Psoas muscle (tissue), 8 donors: ENCODE data around the gene KRT86. TPM values are rescaled to one million over a fixed set of nuclear protein-coding genes. Genes with fewer than 3 reads are reported as not detected.

Experiments
- ATAC-seq, 4 donors: fragments of 200-7000 bp; cut with Tn5 transposase; one replicate each; pipeline ENCODE4 v1.9.1; 2020; ENCODE audit warnings: moderate library complexity in 3 of 4, mild to moderate bottlenecking in 2 of 4
- DNase-seq, 2 donors: peaks; one replicate each; pipeline ENCODE4 v3.0.0-alpha.2; 2020
- H3K27ac ChIP-seq: fragments of 200-600 bp; one replicate; pipeline ENCODE4 v1.8.0; 2022
- H3K27me3 ChIP-seq, 3 donors: fragments of 200-600 bp in 1 of 3; one replicate each; pipeline versions ENCODE4 v1.6.1 to v1.8.0; 2013 to 2022; ENCODE audit warnings: low read length in 2 of 3, mild to moderate bottlenecking in 2 of 3, moderate library complexity in 1 of 3; ENCODE audit not compliant: insufficient read depth in 3 of 3
- H3K36me3 ChIP-seq, 2 donors: fragments of 200-600 bp in 1 of 2; one replicate each; pipeline versions ENCODE4 v1.6.1 to v1.8.0; 2013 to 2022; ENCODE audit warnings: low read depth in 1 of 2, mild to moderate bottlenecking in 1 of 2, moderate library complexity in 1 of 2; ENCODE audit not compliant: insufficient read depth in 1 of 2
- H3K4me1 ChIP-seq: fragments of 200-600 bp; one replicate; pipeline ENCODE4 v1.8.0; 2022
- H3K4me3 ChIP-seq: fragments of 200-600 bp; one replicate; pipeline ENCODE4 v1.8.0; 2022; ENCODE audit warnings: mild to moderate bottlenecking
- H3K9me3 ChIP-seq: fragments of 200-600 bp; one replicate; pipeline ENCODE4 v1.8.0; 2022
- CTCF ChIP-seq: fragments of 200-600 bp; IDR thresholded peaks from one replicate; pipeline ENCODE4 v1.8.0; 2022; ENCODE audit warnings: antibody characterized with exemption
- WGBS, 3 donors: extraction: QIAGEN DNeasy Blood & Tissue Kit; methylation state at CpG; one replicate each; pipeline versions ENCODE4 v1.1.6 to v1.1.7; 2013; 5-methylcytosine and 5-hydroxymethylcytosine counted together
- intact Hi-C, 2 donors: fragments of 100-400 bp; cut with DNase I; formaldehyde crosslinking; loops; one replicate each; pipeline versions ENCODE4 v1.11.0 to v1.14.2; 2022
- polyA plus RNA-seq, 3 donors: library from polyadenylated mRNA; stranded (reverse); fragments of 200-250 nt; gene quantifications; one replicate each; pipeline ENCODE4 v1.2.3, GENCODE V29; 2013
- total RNA-seq, 4 donors: library from RNA; stranded (reverse); fragmentation: NEBNext Ultra II Directional in 2 of 4; extraction: Animal tissue kit (Norgen Biotek cat#: 25700) in 2 of 4; gene quantifications; one replicate each; pipeline versions ENCODE4 v1.2.1 to v1.2.4, GENCODE V29; 2021 to 2023
- donor health status: healthy with polysubstance abuse.
- donor health status: DM: no; HTN: no; CAD: no; lungs with moderate emphysema.
- donor health status: Bipolar disorder and iron deficiency.
- donor health status: healthy.
- donor health status: DM: yes; HTN: yes; CAD: no.
- donor health status: DM: no; HTN: no; CAD: no.
- donor health status: DM: no; HTN: no; CAD: no.
- donor health status: DM: yes; HTN: yes; CAD: no.

The KRT86 gene
- total and polyA plus RNA-seq, 7 donors, result 0.01 to 0.77 (median 0.05) TPM; not detected in 4

- WGBS, 3 donors, result 84 to 100% (median 84%) methylated on average over 1 of the region's 1 CpG
- Histone ChIP-seq H3K36me3 (no peaks in the 10 kb centered on the region), H3K4me3 (no peak overlapping the region), H3K27me3 (peaks cover 0 to 5% (median 5%) of the 10 kb centered on the region in 3 donors), H3K9me3 (no peaks in the 10 kb centered on the region), H3K4me1 (no peaks in the 10 kb centered on the region), H3K27ac (no peak overlapping the region)
- DNase-seq, result no peak
- no peak for ATAC-seq
- no peak for TF ChIP-seq CTCF
- intact Hi-C loops, result no loop called here
Observed at GRCh38 chr12:52293926-52294325, 19.5 kb downstream of the KRT86 start.

- intact Hi-C loops, result no loop called here
- WGBS, 3 donors, result 52 to 70% (median 60%) methylated on average over 1 of the region's 1 CpG
- ATAC-seq, result no peak
- TF ChIP-seq CTCF, result no peak
- DNase-seq, result no peak
- no peak overlapping the region for H3K4me3 ChIP-seq
- no peaks in the 10 kb centered on the region for H3K9me3 ChIP-seq
- no peaks in the 10 kb centered on the region for H3K4me1 ChIP-seq
- no peaks in the 10 kb centered on the region for H3K36me3 ChIP-seq
- H3K27ac ChIP-seq, result no peak overlapping the region
- peaks cover 0 to 5% (median 5%) of the 10 kb centered on the region in 3 donors for H3K27me3 ChIP-seq
Observed at GRCh38 chr12:52294803-52295202, 20.4 kb downstream of the KRT86 start.

GRCh38 chr12:52295663-52296062 lies 21.2 kb downstream of the KRT86 start:
- DNase-seq (no peak), ATAC-seq (no peak)
- Histone ChIP-seq H3K4me1 (no peaks in the 10 kb centered on the region), H3K9me3 (no peaks in the 10 kb centered on the region), H3K4me3 (no peak overlapping the region), H3K27me3 (peaks cover 0 to 5% (median 5%) of the 10 kb centered on the region in 3 donors), H3K36me3 (no peaks in the 10 kb centered on the region), H3K27ac (no peak overlapping the region)
- no peak for TF ChIP-seq CTCF
- 77 to 89% (median 80%) methylated on average over 1 of the region's 1 CpG for WGBS, 3 donors
- intact Hi-C loops, result no loop called here

- 72 to 85% (median 84%) methylated on average over 5 of the region's 5 CpGs for WGBS, 3 donors
- intact Hi-C loops, result no loop called here
- Histone ChIP-seq H3K27me3 (peaks cover 0 to 5% (median under 1%) of the 10 kb centered on the region in 3 donors), H3K4me1 (no peaks in the 10 kb centered on the region), H3K27ac (no peak overlapping the region), H3K36me3 (no peaks in the 10 kb centered on the region), H3K4me3 (no peak overlapping the region), H3K9me3 (no peaks in the 10 kb centered on the region)
- ATAC-seq (no peak), DNase-seq (no peak)
- TF ChIP-seq CTCF, result no peak
Observed at GRCh38 chr12:52296572-52297215, 22.2 kb downstream of the KRT86 start.

- Histone ChIP-seq H3K9me3 (no peaks in the 10 kb centered on the region), H3K4me3 (no peak overlapping the region), H3K27me3 (no peaks in the 10 kb centered on the region), H3K4me1 (no peaks in the 10 kb centered on the region), H3K27ac (no peak overlapping the region), H3K36me3 (no peaks in the 10 kb centered on the region)
- no peak for TF ChIP-seq CTCF
- ATAC-seq (no peak), DNase-seq (no peak)
- intact Hi-C loops, result no loop called here
- 76 to 80% (median 78%) methylated on average over 4 of the region's 4 CpGs for WGBS, 3 donors
Observed at GRCh38 chr12:52298677-52299190, 24.3 kb downstream of the KRT86 start.
